AG09309 (cell line): ENCODE results near the gene MBTPS1.
A peak's percentile ranks its signal among the peaks of the same experiment; 100 is the strongest.

Experiments used
- DNase-seq: peaks from one replicate; pipeline ENCODE4 v3.0.0-alpha.2; 2010; ENCODE audit warnings: low read depth
- H3K4me3 ChIP-seq: 2 replicates; pipeline ENCODE4 v1.5.1; 2011; ENCODE audit warnings: mild to moderate bottlenecking, low read depth, low read length, moderate library complexity; ENCODE audit not compliant: control insufficient read depth
- TF ChIP-seq, protein P1 (sequence below): IDR thresholded peaks from 2 replicates; pipeline ENCODE4 v1.5.1; 2011; ENCODE audit warnings: mild to moderate bottlenecking, low read depth, low read length, inconsistent platforms; ENCODE audit not compliant: insufficient read depth, control insufficient read depth; ENCODE audit errors: missing control alignments

MBTPS1 gene

DNA sequence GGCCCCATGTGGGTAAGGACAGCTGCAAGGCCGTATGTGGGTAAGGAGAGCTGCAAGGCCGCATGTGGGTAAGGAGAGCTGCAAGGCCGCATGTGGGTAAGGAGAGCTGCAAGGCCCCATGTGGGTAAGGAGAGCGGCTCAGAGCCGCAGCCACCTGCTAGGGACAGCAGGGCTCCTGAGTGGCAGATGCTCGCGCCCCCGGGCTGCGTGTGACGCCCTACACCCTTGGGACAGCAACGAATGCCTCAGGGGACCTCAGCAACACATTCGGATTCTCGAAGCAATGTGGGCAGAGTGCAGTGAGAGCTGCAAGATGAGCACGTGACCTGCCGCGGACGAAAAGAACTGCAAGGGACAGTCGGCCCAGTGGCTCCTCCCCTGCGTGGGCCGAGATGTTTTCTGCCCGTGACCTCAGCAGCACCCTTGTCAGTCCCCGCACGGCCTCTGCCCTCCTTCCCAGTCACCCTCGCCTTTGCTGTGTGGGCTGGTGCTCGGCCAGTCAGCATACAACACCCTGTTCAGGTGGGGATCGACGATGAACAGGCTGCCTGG lies 64.6 kb downstream of the MBTPS1 start:
- DNase-seq = no peak
- H3K4me3 ChIP-seq = no peak overlapping the region
- TF ChIP-seq, protein P1, sequence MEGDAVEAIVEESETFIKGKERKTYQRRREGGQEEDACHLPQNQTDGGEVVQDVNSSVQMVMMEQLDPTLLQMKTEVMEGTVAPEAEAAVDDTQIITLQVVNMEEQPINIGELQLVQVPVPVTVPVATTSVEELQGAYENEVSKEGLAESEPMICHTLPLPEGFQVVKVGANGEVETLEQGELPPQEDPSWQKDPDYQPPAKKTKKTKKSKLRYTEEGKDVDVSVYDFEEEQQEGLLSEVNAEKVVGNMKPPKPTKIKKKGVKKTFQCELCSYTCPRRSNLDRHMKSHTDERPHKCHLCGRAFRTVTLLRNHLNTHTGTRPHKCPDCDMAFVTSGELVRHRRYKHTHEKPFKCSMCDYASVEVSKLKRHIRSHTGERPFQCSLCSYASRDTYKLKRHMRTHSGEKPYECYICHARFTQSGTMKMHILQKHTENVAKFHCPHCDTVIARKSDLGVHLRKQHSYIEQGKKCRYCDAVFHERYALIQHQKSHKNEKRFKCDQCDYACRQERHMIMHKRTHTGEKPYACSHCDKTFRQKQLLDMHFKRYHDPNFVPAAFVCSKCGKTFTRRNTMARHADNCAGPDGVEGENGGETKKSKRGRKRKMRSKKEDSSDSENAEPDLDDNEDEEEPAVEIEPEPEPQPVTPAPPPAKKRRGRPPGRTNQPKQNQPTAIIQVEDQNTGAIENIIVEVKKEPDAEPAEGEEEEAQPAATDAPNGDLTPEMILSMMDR = no peak

DNA sequence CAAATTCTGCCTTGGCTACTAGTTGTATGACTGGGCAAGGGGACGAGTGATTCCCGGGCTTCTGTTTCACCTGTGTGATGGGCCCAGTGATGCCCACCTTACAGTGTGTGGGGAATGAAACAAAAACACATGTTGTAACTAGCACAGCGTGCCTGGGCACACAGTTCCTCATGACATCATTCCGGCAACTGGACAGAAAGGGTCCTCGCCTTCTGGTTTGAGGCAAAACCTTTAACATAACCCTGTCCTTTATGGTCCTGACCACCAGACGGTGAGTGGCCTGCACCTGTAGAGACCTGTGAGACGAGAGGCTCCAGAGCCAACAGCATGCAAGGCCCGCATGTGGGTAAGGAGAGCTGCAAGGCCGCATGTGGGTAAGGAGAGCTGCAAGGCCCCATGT lies 66.4 kb downstream of the MBTPS1 start:
- TF ChIP-seq, protein P1 = no peak
- DNase-seq = no peak
- H3K4me3 ChIP-seq = no peak overlapping the region

DNA sequence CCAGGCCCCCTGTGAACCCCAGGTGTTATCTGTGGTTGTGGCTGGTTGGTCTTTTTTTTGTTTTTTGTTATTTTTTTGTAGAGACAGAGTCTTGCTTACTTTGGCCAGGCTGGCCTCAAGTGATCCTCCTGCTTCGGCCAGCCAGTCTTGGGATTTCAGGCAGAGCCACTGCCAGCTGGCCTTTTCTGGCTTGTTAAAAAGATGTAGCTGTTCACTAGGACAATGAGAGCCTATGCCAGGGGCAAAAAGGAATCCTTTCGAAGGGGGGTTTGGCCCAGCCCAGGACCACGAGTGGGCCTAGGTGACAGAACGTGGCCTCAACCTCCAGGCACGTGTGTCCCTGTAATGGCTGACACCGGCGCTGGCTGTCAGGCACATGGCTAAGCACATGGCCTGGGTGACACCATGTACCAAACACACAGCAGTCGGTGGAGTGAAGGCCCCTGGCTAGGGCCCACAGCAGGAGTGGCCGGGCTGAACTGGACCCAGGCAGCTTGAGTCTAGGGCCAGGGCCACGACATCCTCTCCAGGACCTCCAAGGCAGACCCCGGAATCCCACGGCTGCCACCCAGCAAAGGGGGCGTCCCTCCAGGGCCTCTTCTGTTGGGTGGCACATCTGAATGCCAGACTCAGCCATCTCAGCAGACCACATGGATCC lies 67.2 kb downstream of the MBTPS1 start:
- no peak overlapping the region for H3K4me3 ChIP-seq
- no peak for DNase-seq
- TF ChIP-seq, protein P1 = no peak

DNA sequence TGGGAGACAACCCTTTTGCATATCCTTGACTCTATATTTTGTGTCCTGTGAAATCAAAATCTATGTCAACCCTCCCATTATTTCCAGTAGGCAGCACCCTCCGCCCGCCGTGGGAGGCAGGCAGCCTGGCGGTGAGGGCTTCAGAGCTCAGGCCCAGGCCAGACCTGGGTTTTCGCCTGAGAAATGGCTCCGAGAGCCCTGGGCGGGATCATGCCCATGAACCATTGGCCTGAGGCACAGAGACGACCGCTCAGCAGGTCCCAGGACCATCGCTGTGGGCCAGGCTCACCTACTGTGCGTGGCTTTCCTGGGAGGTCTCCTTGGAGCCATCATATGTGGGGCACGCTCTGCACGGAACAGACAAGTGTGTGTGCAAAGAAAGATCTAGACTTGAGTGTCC lies 67.9 kb downstream of the MBTPS1 start:
- TF ChIP-seq, protein P1 = no peak
- DNase-seq = no peak
- H3K4me3 ChIP-seq = no peak overlapping the region

DNA sequence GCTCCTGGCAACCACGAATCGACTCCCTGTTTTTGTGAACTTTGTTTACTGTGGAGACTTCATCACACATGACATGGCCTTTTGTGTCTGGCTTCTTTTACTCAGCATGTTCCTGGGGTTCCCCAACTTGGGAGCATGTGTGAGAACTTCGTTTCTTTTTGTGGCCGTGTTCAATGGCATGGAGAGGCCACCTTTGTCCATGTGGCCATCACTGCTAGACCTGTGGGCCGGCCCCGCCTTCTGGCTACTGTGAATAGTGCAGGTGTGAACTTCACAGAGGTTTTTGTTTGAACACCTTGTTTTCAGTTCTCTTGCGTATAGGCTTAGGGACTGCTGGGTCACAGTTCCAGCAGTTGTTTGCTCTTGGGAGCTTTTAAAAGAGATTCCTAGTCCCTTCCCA lies 68.5 kb downstream of the MBTPS1 start:
- no peak for DNase-seq
- H3K4me3 ChIP-seq = no peak overlapping the region
- TF ChIP-seq, protein P1 = peak; percentile 12

DNA sequence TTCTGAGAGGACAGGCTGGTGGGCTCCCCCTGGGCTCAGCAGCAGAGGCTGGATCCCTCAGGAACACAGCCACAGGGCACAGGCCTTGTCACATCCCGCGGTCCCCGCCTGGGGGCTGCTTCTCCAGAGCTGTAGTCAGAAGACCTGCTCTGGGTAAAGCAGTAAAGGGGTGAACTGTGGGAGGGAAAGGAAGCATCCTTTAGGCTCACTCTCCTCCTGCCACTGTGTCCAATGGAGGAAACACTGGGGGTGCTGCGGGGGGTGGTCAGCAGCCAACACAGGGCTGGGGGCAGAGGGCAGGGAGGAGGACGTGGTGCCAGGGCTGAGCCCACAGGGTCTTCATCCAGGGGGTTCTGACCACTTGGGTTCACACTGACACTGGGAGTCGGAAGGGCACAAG lies 69.1 kb downstream of the MBTPS1 start:
- no peak overlapping the region for H3K4me3 ChIP-seq
- TF ChIP-seq, protein P1 = no peak
- DNase-seq = no peak
